Esophagus squamous epithelium (tissue), 4 donors: Measurements from ENCODE around the gene MRC1.

Experiments used
- POLR2A ChIP-seq, 4 donors: fragments of 450-650 bp; IDR thresholded peaks; one replicate each; pipeline ENCODE4 v1.6.1; 2017; ENCODE audit warnings: antibody characterized with exemption in 4 of 4, mild to moderate bottlenecking in 4 of 4, moderate library complexity in 3 of 4
- TF ChIP-seq, protein P1 (sequence below), 6 experiments: fragments of 450-650 bp in 4 of 6; fragments of 200-600 bp in 2 of 6; sonication (generic) in 2 of 6; IDR thresholded peaks; one replicate each; pipeline ENCODE4 v1.5.1; 2016 to 2019; ENCODE audit warnings: antibody characterized with exemption in 6 of 6, mild to moderate bottlenecking in 4 of 6, moderate library complexity in 4 of 6

DNA sequence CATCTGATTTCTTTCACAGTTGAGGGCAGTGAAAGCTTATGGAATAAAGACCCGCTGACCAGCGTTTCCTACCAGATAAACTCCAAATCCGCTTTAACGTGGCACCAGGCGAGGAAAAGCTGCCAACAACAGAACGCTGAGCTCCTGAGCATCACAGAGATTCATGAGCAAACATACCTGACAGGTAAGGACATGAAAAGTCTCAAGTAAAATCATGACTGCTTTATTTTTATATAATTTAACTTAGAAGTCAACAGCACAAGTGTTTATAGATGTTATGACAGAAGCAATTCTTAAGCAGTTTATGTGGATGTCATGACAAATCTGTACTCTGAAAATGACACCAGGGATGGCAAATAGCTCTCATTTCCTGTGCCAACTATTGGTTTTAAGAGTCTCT, 24.5 kb downstream of the MRC1 start:
- TF ChIP-seq, protein P1, sequence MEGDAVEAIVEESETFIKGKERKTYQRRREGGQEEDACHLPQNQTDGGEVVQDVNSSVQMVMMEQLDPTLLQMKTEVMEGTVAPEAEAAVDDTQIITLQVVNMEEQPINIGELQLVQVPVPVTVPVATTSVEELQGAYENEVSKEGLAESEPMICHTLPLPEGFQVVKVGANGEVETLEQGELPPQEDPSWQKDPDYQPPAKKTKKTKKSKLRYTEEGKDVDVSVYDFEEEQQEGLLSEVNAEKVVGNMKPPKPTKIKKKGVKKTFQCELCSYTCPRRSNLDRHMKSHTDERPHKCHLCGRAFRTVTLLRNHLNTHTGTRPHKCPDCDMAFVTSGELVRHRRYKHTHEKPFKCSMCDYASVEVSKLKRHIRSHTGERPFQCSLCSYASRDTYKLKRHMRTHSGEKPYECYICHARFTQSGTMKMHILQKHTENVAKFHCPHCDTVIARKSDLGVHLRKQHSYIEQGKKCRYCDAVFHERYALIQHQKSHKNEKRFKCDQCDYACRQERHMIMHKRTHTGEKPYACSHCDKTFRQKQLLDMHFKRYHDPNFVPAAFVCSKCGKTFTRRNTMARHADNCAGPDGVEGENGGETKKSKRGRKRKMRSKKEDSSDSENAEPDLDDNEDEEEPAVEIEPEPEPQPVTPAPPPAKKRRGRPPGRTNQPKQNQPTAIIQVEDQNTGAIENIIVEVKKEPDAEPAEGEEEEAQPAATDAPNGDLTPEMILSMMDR (IDR thresholded peaks at IDR 0.05): no peak
- no peak for TF ChIP-seq POLR2A (IDR thresholded peaks at IDR 0.05)
